H1 (cell line): ENCODE data around the gene GRB7. TPM values are rescaled to one million over a fixed set of nuclear protein-coding genes. Genes with fewer than 3 reads are reported as not detected.

Experiments used
- EGR1 ChIP-seq: IDR thresholded peaks from 2 replicates; pipeline ENCODE4 v1.6.1; 2011; ENCODE audit warnings: low read depth, low read length, borderline replicate concordance
- JUN ChIP-seq: IDR thresholded peaks from 2 replicates; pipeline ENCODE4 v1.6.1; 2011; ENCODE audit warnings: low read depth, mild to moderate bottlenecking, improper control_type of control experiment, low read length
- MAFK ChIP-seq: IDR thresholded peaks from 2 replicates; pipeline ENCODE4 v1.6.1; 2012; ENCODE audit warnings: low read depth, mild to moderate bottlenecking, improper control_type of control experiment, low read length
- SUZ12 ChIP-seq: fragments of 200-600 bp; sonication (generic); IDR thresholded peaks from 2 replicates; pipeline ENCODE4 v1.6.1; 2012; ENCODE audit warnings: mild to moderate bottlenecking, inconsistent platforms, low read length, moderate library complexity, mixed read lengths
- polyA plus RNA-seq, 7 experiments: library from polyadenylated mRNA; depleted of rRNA in 3 of 7; stranded (reverse) in 5 of 7; unstranded in 2 of 7; fragments of >200 nt in 5 of 7; fragments of 200-250 nt in 2 of 7; gene quantifications; 1 replicate in 5 of 7; 2 replicates in 1 of 7; 4 replicates in 1 of 7; pipeline versions ENCODE4 v1.2.1 to v1.2.3, GENCODE V29; 2011 to 2013; ENCODE audit warnings: missing spikeins in 2 of 7, mixed read lengths in 2 of 7
- total RNA-seq: library from RNA; stranded (reverse); fragmentation: NEBNext Ultra II Directional; extraction: Animal tissue kit (Norgen Biotek cat#: 25700); gene quantifications from 2 replicates; pipeline ENCODE4 v1.2.1, GENCODE V29; 2021

Gene GRB7
- total and polyA plus RNA-seq, 2 of the 8 experiments (the other 6 are each of a cell fraction or from before 2014, with no cell fraction given), result 32.2 to 41.5 TPM

- TF ChIP-seq EGR1 (no peak), MAFK (no peak), SUZ12 (no peak), JUN (no peak)
- TF ChIP-seq, all 59 proteins: peak for 0
These were observed 5.2 kb upstream of the GRB7 start (continued) for GRCh38 chr17:39732586-39732985.
